HL-60/S4 (cell line): ENCODE measurements around the gene IMMP2L.

ENCODE experiments used
- in situ Hi-C: fragments of 300-500 bp; cut with MboI; formaldehyde crosslinking; loops from 2 replicates; pipeline ENCODE4 v1.14.3; 2022; ENCODE audit warnings: low sequenced_read_pairs

The IMMP2L gene

GRCh38 chr7:110894111-110894510, 668.2 kb downstream of the IMMP2L start:
- in situ Hi-C loops: no loop called here

- in situ Hi-C loops: no loop called here
Measured at GRCh38 chr7:110891197-110891596, 671.1 kb downstream of the IMMP2L start.

GRCh38 chr7:110890101-110890500, 672.2 kb downstream of the IMMP2L start:
- in situ Hi-C loops: no loop called here

GRCh38 chr7:110889335-110889734, 673.0 kb downstream of the IMMP2L start:
- in situ Hi-C loops: no loop called here

GRCh38 chr7:110888641-110889040, 673.7 kb downstream of the IMMP2L start:
- in situ Hi-C loops: no loop called here

- in situ Hi-C loops: no loop called here
Measured at GRCh38 chr7:110885474-110885873, 676.8 kb downstream of the IMMP2L start.

GRCh38 chr7:110881721-110882120, 680.6 kb downstream of the IMMP2L start:
- in situ Hi-C loops: no loop called here

GRCh38 chr7:110880971-110881370, 681.3 kb downstream of the IMMP2L start:
- in situ Hi-C loops: no loop called here

GRCh38 chr7:110877016-110877415, 685.3 kb downstream of the IMMP2L start:
- in situ Hi-C loops: no loop called here

GRCh38 chr7:110875346-110875745, 686.9 kb downstream of the IMMP2L start:
- in situ Hi-C loops: no loop called here

- in situ Hi-C loops: no loop called here
Measured at GRCh38 chr7:110871856-110872255, 690.4 kb downstream of the IMMP2L start.

- in situ Hi-C loops: no loop called here
Measured at GRCh38 chr7:110870926-110871325, 691.4 kb downstream of the IMMP2L start.

GRCh38 chr7:110868458-110868857, 693.8 kb downstream of the IMMP2L start:
- in situ Hi-C loops: no loop called here

- in situ Hi-C loops: no loop called here
Measured at GRCh38 chr7:110867771-110868170, 694.5 kb downstream of the IMMP2L start.

GRCh38 chr7:110863258-110863657, 699.0 kb downstream of the IMMP2L start:
- in situ Hi-C loops: no loop called here

- in situ Hi-C loops: no loop called here
Measured at GRCh38 chr7:110861163-110861562, 701.1 kb downstream of the IMMP2L start.

- in situ Hi-C loops: no loop called here
Measured at GRCh38 chr7:110857106-110857505, 705.2 kb downstream of the IMMP2L start.

GRCh38 chr7:110856704-110857103, 705.6 kb downstream of the IMMP2L start:
- in situ Hi-C loops: no loop called here

GRCh38 chr7:110854651-110855050, 707.6 kb downstream of the IMMP2L start:
- in situ Hi-C loops: no loop called here

GRCh38 chr7:110854166-110854565, 708.1 kb downstream of the IMMP2L start:
- in situ Hi-C loops: no loop called here

- in situ Hi-C loops: no loop called here
Measured at GRCh38 chr7:110853263-110853662, 709.0 kb downstream of the IMMP2L start.

GRCh38 chr7:110852156-110852940, 709.9 kb downstream of the IMMP2L start:
- in situ Hi-C loops: no loop called here

- in situ Hi-C loops: no loop called here
Measured at GRCh38 chr7:110850224-110850623, 712.1 kb downstream of the IMMP2L start.
